LNCaP clone FGC (cell line): ENCODE results near the gene PTP4A2.

ENCODE experiments used
- DNase-seq: peaks from one replicate; pipeline ENCODE4 v3.0.0-alpha.2; 2011; ENCODE audit warnings: low read depth
- H3K4me3 ChIP-seq: 2 replicates; pipeline ENCODE4 v1.5.1; 2011; ENCODE audit warnings: mild to moderate bottlenecking, low read depth, low read length, control low read depth
- CTCF ChIP-seq: IDR thresholded peaks from 2 replicates; pipeline ENCODE4 v1.5.1; 2012; ENCODE audit warnings: mild to moderate bottlenecking; ENCODE audit not compliant: control insufficient read depth, insufficient read depth; ENCODE audit errors: extremely low read depth

PTP4A2 gene

GRCh38 chr1:31936981-31937299 lies 1.2 kb downstream of the PTP4A2 start:
- no peak for DNase-seq
- H3K4me3 ChIP-seq, result peak overlapping the region; percentile 76
- no peak for TF ChIP-seq CTCF

- H3K4me3 ChIP-seq, result peak overlapping the region; percentile 76
- no peak for DNase-seq
Observed at GRCh38 chr1:31936278-31936980, 1.7 kb downstream of the PTP4A2 start.

GRCh38 chr1:31934706-31935629 lies 3.2 kb downstream of the PTP4A2 start:
- no peak for DNase-seq
- H3K4me3 ChIP-seq, result no peak overlapping the region
- no peak for TF ChIP-seq CTCF

More at GRCh38 chr1:31936278-31936980, 1.7 kb downstream of the PTP4A2 start:
- no peak for TF ChIP-seq CTCF

- TF ChIP-seq CTCF, result no peak
- H3K4me3 ChIP-seq, result no peak overlapping the region
- DNase-seq, result peak; percentile 88
Observed at GRCh38 chr1:31932491-31933316, 5.5 kb downstream of the PTP4A2 start.

- no peak for TF ChIP-seq CTCF
- DNase-seq, result no peak
- 0 out of 2 replicates have a peak overlapping the region, but pooled peaks have one; percentile 10 for H3K4me3 ChIP-seq
Observed at GRCh38 chr1:31931593-31932225, 6.5 kb downstream of the PTP4A2 start.
